ENCODE measurements around the gene ANGPTL3.

The ANGPTL3 gene

GRCh38 chr1:62654744-62655143 is 57.4 kb downstream of the ANGPTL3 start:
- ChIA-PET POLR2A (ENCODE audit: low non-redundant PET) (no interaction called here), CTCF (no interaction called here)
- no peak for TF ChIP-seq CTCF (conservative IDR thresholded peaks at IDR 0.05; ENCODE audit: low read depth)
- DNase-seq (ENCODE audit: low spot score), result no peak
- H3K27ac ChIP-seq, result no peak overlapping the region
